HG03196 (cell line): ENCODE results near the gene INAFM2.
A peak's percentile ranks its signal among the peaks of the same experiment; 100 is the strongest.

ENCODE experiments used
- ATAC-seq: cut with Tn5 transposase; IDR thresholded peaks from one replicate; pipeline ENCODE4 v1.9.1; 2021; ENCODE audit not compliant: unreplicated experiment

INAFM2 gene

DNA sequence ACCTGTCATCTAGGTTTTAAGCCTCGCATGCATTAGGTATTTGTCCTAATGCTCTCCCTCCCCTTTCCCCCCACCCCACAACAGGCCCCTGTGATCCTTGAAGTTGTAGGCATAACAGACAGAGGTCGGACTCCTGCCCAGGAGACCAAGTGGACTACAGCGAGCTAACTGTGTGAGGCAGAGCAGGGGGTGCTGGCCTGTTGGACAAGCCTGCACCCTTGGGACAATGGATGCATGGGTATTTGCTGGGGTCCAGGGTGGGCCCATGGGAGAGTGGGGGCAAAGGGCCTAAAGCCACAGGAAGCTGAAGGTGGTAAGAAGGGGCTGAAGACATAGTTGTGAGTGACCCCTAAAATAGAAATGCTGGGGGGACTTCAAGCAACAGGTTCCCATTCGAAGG lies 18.2 kb upstream of the INAFM2 start:
- no peak for ATAC-seq

DNA sequence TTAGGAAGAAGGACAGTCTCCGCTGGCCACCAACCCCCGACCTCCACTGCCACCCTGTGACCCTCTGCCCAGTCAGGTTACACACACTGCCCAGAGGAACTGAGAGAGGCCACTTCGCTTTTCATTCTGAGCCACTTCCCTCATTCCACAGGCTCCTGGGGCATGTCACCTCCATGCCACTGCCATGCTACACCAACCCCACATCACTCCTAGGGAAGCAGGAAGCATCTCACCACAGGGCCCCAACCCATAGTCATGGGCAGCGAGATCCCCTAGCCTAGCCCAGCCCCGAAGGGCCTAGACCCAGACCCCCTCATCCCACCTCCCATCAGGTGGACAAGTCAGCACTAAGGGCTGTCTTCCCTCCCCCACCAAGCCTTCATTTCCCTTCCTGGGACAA lies 17.1 kb upstream of the INAFM2 start:
- no peak for ATAC-seq

DNA sequence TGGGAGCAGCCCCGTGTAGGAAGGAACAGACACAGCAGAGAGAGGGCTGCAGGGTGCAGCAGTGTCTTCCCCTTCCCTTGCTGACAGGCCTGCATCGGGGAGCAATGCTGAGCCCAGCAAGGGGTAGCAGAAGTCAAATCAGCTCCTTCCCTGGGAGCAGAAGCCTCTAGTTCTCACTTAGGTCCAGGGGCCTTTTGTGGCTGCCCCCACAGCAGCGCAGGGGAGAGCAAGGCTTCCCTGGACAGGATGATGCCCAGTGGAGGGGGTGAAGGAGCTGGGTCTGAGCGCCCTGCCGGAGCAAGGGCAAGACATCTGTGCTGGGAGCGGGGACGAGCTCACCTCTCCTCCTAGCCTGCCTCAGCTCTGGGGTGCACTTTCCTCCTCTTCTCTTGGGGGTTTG lies 16.6 kb upstream of the INAFM2 start:
- ATAC-seq: no peak

DNA sequence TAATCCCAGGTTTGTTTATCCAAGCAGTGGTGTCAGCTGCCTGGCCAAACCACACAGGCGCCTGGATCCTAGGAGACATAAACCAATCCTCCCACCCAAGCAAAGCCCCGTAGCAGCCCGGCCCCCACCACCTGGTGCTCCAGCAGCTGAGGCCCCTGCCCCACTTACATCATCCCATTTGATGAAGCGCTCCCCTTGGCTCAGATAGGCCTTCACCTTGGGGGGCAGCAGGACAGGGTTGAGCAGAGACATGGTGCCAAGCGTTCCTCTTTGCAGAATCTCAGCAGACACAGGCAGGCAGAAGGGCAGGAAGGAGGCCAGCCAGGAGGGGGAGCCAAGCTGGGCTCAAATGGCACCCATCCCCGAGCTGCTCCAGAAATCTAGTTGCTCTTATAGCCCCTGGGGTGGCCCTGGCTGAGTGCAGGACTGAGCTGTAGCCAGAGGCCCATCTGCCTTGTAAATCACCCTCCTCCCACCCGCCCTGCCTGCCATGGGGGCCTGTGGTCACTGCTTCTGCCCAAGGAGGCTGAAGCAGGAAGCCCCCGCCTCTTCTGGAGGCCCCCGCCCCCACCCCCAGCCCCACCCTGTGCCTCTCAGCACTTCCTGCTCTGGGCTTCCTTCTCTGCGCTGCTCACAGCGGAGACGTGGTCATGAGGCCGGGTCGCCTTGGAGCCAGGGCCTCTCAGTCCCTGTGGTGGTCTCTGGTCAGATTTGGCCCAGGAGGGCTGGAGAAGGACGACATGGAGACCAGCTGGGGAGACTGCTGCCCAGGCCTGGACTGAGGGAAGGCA lies 15.9 kb upstream of the INAFM2 start, which contains the start of gene PLCB2:
TSS of gene PLCB2 (minus strand) at position 515 of the 791 bp plus-strand sequence. CDS start at position 252, 263 bp downstream.
- ATAC-seq: no peak

DNA sequence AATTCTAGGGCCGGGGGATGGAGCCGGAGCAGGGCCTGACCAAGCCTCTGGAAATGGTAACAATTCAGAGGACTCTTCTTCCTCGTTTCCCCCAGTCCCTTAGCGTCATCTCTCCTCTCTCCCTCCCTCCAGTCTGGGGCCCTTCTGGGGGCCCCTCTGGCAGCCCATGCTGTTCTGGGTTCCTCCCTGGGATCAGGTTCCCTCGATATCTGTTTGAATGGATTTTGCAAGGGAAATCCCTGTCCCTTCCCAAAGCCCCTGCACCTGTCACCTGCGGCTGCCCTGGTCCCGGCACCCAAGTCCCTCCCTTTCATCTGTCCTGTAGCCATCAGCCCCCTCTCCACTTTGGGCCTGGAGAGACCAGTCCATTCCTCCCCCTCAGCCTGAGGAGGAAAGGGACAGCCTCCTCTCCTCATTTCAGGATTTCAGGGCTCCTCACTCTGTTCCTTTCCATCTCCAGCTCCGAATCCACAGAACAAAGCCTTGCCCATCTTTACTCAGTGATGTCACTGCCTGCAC lies 14.1 kb upstream of the INAFM2 start:
- ATAC-seq: no peak

DNA sequence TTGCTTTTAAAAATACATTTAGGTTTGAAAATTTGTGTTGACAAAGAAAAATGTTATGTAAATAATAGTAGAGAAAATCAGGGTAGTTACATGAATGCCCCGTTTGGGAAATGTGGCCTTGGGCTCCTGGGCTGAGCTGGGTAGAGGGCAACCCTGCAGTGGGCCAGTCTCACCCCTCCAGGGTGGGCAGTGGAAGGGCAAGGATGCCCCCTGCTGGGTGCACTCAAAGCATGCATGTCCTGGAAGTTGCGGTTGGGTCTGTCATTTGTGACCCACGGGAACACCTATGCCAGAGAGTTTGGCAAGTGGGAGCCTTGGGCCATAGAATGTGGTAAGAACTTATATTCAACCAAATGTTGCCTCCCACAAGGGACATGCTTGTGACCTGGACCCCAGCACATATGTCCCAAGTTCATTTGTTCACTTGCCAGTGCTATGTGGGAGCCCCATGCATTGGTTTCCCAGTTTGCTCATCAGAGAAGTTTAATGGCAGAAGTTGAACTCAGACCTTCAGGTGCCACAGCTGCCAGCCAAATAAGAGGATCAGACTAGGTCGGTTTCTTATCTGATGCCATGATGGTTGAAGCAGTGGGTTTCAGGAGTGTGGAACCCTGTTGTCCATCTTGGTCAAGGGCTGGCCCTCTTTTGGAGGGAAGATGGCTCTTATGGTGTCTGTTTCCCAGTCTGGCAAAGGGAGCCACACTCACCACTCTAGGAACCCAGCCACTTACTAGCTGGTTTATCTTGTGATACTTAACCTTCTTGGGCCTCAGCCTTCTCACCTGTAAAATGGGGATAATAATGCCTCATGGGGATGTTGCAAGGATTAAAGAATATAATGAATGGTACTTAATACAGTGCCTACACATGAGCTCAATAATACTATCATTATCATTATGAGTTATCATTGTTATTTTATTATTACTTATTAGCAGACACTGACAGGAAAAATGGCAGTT lies 13.2 kb upstream of the INAFM2 start:
- ATAC-seq: no peak

DNA sequence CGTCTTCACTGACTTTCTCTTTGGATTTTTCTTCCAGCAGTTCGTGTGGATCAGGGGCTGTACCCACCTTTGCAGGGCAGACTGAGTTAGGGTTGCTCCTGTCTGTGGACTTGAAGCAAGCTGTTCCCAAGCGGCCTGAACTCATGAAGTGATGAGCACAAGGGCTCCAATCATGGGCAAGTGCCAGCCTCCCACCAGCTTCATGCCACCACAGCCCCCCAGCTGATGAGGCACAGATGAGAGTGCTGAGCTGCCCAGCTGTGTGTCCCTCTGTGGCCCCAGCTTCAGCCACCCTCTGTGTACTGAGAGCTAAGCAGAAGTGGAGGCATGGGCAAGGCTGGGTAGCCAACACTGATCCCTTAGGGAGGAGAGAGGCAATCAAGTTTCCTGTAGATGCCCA lies 12.5 kb upstream of the INAFM2 start:
- ATAC-seq: no peak

DNA sequence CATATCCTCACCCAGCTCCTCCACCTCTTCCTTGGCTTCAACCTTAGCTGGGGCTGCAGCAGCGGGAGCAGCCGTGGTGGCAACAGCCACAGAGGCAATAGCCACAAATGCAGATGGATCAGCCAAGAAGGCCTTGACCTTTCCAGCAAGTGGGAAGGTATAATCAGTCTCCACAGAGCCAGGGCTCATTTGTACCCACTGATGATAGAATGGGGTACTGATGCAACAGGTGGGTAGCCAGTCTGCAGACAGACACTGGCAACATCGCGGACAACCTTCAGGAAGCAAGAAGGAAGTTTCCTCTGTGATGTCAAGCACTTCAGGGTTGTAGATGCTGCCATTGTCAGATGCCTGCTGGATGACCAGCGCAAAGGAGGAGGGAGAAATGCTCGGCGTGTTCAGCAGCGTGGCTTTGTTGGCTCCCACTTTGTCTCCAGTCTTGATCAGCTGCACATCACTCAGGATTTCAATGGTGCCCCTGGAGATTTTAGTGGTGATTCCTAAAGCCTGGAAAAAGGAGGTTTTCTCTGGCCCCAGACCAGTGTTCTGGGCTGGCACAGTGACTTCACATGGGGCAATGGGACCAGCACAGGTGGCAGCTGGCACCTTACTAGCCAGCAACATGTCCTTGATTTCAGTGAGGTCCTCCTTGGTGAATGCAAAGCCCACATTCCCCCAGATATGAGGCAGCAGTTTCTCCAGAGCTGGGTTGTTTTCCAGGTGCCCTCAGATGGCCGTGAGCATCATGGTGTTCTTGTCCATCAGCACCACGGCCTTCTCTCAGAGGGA lies 10.9 kb upstream of the INAFM2 start:
- no peak for ATAC-seq

DNA sequence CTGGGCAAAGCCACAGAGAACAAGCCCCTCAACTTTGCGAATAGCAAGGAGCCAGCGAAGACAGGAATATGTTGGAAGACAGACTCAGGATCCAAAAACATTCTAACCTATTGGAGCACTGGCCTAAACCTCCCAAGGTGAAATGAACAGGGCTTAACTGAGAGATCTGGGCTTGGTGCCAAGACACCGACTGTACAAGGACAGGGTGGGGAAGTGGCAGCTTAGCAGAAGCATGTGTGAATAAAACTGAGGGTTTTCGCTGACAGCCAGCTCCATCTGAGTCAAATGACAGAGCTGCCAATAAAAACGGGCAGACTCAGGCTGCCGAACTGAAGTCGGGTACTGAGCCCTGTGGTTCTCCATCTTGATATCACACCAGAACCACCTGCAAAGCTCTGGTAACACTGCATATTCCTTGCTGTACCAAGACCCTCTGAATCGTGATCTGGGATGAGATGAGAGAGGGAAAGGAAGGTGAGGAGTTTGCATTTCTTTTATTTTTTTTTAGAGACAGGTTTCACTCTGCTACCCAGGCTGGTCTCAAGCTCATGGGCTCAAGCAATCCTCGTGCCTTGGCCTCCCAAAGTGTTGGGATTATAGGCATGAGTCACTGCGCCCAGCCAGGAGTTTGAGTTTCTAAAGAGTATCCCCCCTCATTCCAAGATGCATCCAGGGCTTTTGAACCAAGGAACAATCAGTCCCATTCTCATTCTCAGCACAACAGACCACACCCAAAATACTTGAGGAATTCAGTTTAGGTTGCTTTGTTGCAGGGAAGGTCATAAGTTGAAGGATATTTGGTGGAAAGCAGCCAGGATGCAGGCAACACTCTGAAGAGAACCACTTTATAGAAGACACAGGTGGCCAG lies 9.7 kb upstream of the INAFM2 start:
- no peak for ATAC-seq

DNA sequence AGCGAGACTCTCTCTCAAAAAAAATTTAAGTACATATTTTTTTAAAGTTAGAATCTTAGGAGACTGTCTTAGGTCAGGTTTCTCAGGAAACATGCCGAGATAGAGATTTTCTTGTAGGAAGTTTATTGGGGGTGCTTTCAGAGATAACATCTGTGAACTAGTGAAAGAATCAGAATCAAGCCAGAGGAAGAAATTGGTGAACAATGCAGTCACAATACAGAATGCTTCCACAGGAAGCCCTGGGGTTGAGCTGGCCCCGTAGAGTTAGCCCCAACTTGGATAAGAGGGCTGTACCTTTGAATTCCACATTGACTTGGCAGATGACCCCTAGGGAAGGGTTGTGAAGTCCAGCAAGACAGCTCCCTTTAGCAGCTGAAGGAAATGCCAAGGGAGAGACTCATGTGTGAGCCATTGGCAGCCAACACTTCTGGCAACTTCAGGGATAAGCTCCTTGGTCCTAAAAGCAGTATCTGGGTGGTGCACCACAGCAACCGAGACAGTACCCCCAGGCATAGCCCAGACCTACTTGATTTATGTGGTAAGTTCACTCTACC lies 8.7 kb upstream of the INAFM2 start:
- no peak for ATAC-seq

DNA sequence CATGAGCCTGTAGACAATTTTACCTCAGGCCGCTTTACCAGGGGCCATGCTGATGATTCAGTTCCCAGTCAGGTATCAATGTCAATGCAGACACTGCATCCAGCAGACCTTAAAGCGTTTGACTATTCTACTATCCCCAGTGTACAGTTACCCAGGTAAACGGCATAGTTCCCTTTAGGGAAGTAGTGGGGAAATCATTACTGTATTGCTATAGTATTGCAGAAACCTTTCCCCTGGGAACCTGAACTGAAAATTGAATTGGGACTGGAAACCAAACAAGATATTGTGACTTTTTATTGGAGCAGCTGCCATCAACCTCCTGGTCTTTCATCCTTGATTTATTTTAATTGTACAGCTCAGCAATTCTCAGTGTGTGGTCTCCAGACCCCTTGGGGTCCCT lies 6.6 kb upstream of the INAFM2 start:
- ATAC-seq: no peak

DNA sequence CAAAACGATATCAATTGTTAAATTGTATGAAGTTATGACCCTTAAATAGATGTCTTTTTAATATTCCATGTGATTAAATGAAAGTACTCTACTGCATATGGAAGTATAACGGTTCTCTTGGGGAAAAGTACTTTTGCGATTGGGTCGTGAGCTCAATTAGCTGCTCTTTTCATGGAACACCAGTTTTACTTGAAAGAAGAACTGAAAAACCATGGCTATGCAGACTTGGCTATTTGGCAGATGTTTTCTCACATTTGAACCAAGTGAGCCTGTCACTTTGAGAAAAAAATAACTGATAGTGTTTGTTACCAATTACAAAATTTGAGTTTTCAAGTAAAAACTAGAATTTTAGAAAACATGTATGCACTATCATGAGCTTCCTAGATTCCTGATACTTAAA lies 5.9 kb upstream of the INAFM2 start:
- ATAC-seq: no peak

DNA sequence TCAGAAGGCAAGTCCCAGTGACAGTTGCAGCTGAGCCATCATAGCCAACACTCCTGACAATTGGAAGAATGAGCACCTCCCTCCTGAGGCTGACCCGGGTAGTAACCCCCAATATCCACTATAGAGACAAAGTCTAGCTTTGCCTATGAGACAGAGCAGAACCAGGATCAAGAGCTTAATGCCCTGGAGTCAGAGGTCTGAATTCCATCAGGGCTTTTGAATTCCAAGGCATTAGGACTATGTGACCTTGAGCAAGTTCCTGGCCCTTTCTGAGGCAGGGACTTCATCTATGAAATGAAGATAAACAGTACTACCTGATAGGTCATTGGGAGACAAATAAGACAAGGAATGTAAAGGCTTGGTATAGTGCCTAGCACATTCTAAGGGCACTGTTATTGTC lies 3.1 kb upstream of the INAFM2 start:
- ATAC-seq: no peak

DNA sequence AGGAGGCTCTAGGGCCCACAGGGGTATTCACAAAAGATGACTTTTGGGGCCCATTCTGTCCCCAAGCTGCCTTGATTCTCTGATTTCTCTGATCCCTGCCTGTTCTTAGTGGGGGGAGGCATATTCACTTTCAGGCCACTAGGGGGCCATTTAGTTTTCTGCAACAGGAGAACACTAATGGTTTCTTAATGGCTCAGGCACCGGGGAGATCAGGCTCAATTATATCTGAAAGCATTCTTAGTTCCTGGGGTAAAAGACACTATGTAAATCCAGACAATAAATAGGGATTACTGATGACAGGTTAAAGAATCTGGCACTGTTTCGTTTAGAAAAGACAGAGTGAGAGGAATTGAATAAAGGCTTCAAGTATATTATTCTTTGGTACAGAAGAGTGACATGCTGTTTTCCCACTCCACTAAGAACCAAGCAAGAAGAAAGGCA lies 2.5 kb upstream of the INAFM2 start:
- ATAC-seq: no peak

DNA sequence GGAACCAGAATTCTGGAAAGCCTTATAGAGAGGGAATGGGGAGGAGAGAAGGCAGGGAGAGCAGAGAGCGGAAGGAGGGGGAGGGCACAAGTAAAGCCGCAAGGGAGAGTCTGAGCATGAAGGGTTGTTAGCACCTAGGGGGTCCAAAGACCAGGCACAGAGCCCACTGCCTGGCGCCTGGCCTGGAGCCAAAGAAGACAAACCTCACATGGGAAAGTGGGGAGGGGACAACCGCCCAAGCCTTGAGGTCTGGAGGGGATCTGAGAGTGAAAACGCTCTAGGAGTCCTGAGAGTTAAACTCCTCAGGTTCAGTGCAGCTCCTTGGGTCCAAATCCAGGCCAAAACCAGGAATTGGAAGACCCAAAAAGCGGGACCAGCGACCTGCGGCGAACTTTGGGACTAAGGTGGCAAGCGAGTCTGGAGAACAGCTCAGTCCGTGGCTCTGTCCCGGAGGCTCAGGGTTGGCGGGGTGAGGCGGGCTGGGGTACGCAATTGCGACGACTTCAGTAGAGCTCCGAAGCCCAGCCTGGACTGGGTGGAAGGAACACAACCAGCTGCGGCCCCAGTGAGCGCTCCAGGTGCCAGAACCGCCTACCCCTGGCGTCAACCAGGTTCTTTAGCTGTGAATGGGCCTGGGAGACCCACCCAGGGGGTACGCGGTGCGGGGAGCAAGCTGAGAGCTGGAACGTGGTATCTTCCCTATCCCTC lies 807 bp upstream of the INAFM2 start:
- no peak for ATAC-seq

DNA sequence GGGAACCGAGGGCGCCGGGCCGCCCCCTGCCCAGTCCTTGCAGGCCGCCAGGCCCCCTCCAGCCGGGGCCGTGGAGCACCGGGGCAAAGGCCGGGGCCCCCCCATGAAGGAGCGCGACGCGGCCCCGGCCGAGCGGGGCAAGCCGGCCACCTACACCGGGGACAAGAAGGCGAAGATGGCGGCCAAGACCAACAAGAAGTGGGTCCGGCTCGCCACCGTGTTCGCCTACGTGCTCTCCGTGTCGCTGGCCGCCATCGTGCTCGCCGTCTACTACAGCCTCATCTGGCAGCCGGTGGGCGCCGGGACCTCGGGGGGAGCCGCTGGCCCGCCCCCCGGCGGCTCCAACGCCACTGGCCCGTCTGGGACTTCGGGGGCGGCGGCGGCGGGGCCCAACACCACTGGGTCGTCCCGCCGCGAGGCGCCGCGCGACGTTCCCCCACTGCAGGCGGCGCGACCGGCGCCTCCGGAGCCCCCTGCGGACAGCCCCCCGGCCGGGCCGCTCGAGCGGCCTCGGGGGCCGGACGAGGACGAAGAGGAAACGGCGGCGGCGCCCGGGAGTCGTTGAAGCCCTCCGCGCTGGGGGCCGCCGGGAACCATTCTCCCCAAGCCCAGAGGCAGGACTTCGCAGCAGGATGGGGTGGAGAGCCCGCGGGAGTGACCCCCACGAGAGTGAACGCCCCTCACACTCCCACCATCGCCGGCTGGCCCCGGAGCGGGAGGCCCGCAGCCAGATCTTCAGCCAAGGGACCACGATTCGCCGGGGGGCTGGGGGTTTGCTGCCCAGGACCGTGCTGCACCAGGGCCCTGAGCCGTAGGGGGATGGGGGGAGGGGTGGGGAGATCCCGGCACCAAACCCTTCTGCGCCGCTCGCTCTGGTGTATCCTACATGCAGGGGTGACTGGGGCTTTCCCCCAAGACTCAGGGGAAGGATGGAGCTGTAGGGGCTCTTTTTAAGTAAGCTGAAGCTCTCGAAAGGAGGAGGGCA lies 753 bp downstream of the INAFM2 start:
- ATAC-seq: peak; percentile 5

DNA sequence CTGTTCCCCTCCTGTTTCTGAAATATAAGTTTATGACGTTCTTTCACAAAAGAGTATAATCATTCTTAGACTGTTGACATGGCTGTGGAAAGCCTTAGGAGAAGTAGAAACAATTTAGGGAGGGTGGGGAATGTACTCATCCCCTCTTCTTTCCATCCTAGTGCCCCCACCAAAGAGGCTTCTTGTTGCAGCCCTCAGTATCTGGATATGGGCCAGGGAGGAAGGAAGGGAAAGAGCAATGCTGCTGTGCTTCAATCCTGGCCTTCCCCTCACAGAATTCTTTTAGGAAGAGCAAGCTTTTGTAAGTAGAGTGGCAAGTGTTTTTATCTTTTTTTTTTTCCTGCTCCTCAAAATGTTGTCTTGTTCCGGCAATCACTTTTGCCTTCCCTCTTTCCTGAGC lies 1.7 kb downstream of the INAFM2 start:
- no peak for ATAC-seq

DNA sequence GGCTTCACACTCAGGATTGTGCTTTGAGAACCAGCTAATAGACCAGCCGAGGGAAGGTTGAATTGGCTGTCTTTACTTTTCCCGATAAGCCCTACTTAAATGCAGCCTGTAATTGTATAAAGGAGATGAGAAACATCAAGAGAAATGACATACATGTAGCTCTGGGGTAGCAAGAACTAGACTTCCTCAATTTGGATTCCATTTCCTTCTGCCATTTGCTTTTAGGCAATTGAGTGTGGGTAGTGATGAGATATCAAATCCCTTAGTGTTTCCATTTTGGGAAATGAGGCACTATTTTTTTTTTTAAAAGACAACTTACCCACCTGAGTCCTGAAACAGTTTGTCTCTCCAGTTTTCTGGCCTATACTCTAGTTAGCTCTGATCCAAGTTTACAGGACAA lies 2.2 kb downstream of the INAFM2 start:
- no peak for ATAC-seq
